GM12872 (cell line): Measurements from ENCODE around the gene C3orf62.

Experiments used
- TF ChIP-seq, protein P1 (sequence below): IDR thresholded peaks from 3 replicates; pipeline ENCODE4 v1.5.1; 2011; ENCODE audit warnings: low read depth, mild to moderate bottlenecking, low read length, moderate library complexity; ENCODE audit not compliant: insufficient read depth

Gene C3orf62

DNA sequence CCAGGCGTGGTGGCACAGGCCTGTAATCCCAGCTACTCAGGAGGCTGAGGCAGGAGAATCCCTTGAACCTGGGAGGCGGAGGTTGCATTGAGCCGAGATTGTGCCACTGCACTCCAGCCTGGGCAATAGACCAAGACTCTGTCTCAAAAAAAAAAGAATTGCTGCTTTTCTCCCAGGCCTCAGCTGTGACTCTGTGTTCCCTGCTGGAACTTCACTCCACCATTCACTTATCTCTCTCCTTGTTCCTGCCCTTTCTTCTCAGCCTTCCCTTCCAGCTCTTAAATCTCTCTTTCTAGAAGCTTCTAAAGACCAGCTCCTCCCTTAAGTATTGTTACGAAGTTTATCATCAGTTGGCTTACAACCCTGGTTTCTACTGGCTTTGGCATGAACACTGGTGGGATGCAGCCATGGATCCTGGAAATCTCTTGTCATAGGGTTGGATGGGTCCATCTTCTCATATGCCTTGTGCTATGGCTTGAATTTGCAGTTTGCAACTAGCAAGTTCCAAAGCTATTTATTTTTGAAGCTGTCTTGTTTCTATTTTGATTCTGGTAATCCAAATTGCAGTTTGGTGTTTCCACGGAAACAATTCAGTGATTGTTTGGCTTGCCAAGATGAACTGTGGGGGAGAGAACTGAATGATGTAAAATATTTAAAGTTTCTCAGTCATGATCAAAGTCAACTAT is 10.5 kb downstream of the C3orf62 start:
- TF ChIP-seq, protein P1, sequence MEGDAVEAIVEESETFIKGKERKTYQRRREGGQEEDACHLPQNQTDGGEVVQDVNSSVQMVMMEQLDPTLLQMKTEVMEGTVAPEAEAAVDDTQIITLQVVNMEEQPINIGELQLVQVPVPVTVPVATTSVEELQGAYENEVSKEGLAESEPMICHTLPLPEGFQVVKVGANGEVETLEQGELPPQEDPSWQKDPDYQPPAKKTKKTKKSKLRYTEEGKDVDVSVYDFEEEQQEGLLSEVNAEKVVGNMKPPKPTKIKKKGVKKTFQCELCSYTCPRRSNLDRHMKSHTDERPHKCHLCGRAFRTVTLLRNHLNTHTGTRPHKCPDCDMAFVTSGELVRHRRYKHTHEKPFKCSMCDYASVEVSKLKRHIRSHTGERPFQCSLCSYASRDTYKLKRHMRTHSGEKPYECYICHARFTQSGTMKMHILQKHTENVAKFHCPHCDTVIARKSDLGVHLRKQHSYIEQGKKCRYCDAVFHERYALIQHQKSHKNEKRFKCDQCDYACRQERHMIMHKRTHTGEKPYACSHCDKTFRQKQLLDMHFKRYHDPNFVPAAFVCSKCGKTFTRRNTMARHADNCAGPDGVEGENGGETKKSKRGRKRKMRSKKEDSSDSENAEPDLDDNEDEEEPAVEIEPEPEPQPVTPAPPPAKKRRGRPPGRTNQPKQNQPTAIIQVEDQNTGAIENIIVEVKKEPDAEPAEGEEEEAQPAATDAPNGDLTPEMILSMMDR: no peak

DNA sequence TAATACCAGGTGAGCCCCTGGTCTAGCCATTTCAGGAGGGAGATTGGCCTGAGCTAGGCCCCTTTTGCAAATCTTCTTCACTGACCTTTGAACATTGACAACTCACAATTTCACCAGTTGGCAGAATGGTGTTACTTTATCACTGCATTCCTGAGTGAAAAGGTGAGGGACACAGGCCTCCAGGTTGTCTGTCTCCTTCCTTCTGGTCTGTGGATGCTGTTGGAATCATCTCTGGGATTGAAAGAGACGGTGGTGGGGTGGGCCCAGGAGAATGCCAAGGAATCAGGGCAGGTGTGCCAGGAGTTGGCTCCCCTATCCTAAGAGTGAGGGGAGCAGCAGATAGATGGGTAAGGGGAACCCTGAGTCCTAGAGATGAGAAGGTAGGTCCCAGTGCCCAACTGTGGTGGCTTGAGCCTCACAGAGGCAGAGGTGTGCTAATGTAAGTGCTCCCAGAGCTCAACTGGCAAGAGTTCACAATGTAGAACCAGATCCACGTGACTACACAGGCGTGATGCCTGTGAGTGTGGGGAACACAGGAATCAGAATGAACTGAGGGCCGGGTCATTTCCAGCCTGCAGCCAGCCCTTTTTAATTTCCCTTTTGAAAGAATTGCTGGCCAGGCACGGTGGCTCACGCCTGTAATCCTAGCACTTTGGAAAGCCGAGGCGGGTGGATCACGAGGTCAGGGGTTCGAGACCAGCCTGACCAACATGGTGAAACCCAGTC is 11.2 kb downstream of the C3orf62 start:
- TF ChIP-seq, protein P1: no peak

DNA sequence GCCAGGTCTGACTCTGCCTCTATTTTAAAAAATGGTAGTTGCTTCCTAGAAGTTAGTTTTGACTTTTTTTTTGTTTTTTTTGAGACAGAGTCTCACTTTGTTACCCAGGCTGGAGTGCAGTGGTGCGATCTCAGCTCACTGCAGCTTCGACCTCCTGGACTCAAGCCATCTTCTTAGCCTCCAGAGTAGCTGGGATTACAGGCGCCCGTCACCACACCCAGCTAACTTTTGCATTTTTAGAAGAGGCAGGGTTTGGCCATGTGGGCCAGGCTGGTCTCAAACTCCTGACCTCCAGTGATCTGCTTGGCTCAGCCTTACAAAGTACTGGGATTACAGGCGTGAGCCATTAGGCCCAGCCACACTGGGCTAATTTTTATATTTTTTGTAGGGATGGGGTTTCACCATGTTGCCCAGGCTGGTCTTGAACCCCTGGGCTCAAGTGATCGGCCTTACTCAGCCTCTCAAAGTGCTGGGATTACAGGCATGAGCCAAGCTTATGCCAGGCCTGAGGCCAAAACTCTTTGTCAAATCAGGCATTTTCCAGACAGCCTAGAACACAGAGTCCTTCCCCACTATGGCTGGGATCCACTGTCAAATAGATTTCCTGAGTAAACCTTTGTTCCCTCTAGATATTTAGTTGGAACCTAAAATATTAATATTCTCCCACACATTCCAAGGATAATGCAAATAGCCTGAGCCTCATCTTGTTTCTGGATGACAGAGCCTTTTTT is 13.7 kb downstream of the C3orf62 start:
- TF ChIP-seq, protein P1: no peak

DNA sequence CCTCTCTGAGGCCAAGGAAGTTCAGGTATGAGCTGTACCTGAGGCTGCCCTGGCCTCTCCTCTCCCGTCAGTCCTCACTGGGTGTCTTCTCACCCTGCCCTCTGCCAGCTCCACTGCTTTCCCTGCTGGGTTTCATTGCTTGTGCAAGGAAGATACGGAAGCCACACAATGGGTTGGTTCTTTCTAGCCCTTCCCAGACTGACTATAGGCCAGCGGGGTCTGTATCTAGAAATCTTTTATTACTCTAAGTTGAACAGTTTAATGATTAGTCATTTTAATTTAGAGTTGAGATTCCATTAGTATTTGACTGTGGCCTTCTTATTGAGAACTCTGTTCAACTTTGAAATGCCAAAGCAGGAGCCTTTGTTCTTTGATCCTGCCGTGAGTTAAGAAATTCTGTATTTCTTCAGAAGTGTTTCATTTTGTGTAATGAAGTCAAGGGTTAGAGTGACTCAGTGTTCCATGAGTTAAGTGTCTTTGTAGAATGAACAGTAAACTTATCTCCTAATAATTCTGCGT is 16.2 kb downstream of the C3orf62 start:
- TF ChIP-seq, protein P1: no peak

DNA sequence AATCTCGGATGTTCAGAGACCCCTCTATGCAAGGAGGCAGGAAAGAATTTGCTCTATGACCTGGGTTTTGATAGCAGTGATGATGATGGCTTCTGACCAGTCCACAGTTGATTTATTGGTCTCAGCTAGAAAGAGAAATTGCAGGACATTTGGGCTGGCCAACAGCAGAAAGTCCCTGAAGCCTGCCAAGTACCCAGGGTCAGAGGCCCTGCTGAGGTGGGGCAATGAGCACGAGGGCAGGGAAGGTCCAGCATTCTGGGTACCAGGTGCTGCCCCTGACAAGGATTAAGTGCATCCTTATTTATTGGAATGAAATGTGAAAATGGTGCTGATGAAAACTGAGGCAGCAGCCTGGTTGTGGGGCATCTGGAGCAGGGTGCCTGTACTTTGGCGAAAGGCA is 19.8 kb downstream of the C3orf62 start:
- TF ChIP-seq, protein P1: no peak

DNA sequence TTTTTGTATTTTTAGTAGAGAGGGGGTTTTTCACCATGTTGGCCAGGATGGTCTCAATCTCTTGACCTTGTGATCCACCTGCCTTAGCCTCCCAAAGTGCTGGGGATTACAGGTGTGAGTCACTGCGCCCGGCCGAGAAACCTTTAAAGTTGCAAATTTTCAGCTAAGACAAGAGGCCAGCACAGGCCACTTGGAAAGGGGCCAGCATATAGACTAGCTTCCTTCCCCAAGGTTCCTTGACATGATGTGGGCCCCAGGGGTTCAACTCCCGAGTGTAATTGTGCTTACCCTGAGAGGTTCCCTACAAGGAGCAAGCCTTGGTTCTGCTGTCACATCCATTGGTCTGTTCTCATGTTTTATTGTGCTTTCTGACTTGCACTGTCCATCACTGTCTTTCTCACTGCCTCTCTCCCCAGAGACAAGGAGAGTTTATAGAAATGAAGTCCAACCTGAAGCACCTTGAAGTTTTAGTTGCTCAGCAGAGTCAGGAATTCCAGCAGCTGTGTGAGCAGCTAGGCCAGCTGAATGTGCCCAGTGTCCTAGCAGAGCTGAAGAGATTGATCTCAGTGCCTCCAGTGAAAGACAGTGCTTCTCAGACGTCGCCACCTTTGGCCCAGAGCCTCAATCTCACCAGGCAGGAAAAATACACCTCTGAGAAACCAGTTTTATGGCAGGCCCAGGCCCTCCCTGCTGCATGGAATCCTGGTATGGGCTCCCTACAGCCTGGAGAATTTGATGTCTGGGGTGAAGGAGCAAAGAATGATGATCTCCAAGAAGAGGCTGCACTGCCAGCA is 21.1 kb downstream of the C3orf62 start:
- TF ChIP-seq, protein P1: no peak
